Epithelial cell of esophagus (primary cell): ENCODE results near the gene METRN.

Experiments used
- DNase-seq: peaks from one replicate; pipeline ENCODE4 v3.0.0; 2010; ENCODE audit warnings: low read depth
- H3K4me3 ChIP-seq: 2 replicates; pipeline ENCODE4 v1.5.1; 2011; ENCODE audit warnings: mild to moderate bottlenecking, low read length, control low read depth
- CTCF ChIP-seq: IDR thresholded peaks from 2 replicates; pipeline ENCODE4 v1.5.1; 2011; ENCODE audit warnings: low read depth, mild to moderate bottlenecking, low read length, control low read depth, inconsistent platforms; ENCODE audit not compliant: insufficient read depth; ENCODE audit errors: missing control alignments

Gene METRN

GRCh38 chr16:678858-679813, 35.8 kb upstream of the METRN start:
- peak; percentile 44 for DNase-seq
- TF ChIP-seq CTCF = no peak
- H3K4me3 ChIP-seq = peak overlapping the region; percentile 45

- peak within 1 kb of the TSS; percentile 84 for H3K4me3 ChIP-seq
- DNase-seq = peak; percentile 89
- no peak for TF ChIP-seq CTCF
These were observed 34.9 kb upstream of the METRN start, which contains the start of gene STUB1 for GRCh38 chr16:679814-680624. Gene STUB1 (plus strand): TSS chr16:680410. CDS start chr16:680526, 116 bp downstream.

DNA sequence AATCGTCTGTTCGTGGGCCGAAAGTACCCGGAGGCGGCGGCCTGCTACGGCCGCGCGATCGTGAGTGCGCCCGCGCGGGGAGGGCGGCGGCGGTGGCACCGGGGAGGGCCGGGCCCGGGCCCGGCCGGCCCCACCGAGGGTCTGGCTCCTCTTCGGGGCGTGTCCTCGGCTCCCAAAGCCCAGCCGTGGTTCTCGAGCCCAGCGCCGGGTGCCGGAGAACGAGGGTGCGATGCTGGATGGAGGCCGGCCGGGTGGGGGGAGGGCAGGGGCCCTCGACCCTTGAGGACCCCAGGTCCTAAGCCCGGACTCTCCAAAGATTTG, 34.3 kb upstream of the METRN start:
- no peak for DNase-seq
- no peak for TF ChIP-seq CTCF
- H3K4me3 ChIP-seq = peak overlapping the region; percentile 84

GRCh38 chr16:680967-681745, 33.8 kb upstream of the METRN start:
- TF ChIP-seq CTCF = peak; percentile 3
- peak; percentile 56 for DNase-seq
- H3K4me3 ChIP-seq = peak overlapping the region; percentile 84

GRCh38 chr16:681746-682427, 33.0 kb upstream of the METRN start:
- no peak for TF ChIP-seq CTCF
- peak overlapping the region; percentile 84 for H3K4me3 ChIP-seq
- DNase-seq = no peak

- DNase-seq = no peak
- TF ChIP-seq CTCF = no peak
- peak overlapping the region; percentile 57 for H3K4me3 ChIP-seq
These were observed 32.2 kb upstream of the METRN start for GRCh38 chr16:682493-683395.
